PC-9 (cell line): ENCODE results near the gene ITGA5. TPM values are rescaled to one million over a fixed set of nuclear protein-coding genes. Genes with fewer than 3 reads are reported as not detected.

Source experiments
- BruUV-seq: library from RNA; stranded (reverse); fragments of 400-500 nt; replicated peaks from 2 replicates; lab custom pipeline; 2021; lab: Mats Ljungman, UMichigan
- CTCF ChIA-PET: fragments of 300-600 bp; sonication (Branson Sonifier 250); formaldehyde crosslinking; loops from one replicate; lab custom pipeline; 2022; ENCODE audit warnings: antibody characterized with exemption; lab: Charles Lee
- POLR2A ChIA-PET: fragments of 300-600 bp; sonication (Branson Sonifier 250); formaldehyde crosslinking; loops from one replicate; lab custom pipeline; 2022; ENCODE audit warnings: antibody characterized with exemption; ENCODE audit not compliant: unreplicated experiment; lab: Charles Lee
- DNase-seq, 2 experiments: peaks; one replicate each; pipeline versions ENCODE4 v3.0.0 to v3.0.0-alpha.2; 2015 to 2022; ENCODE audit warnings: mixed read lengths in 1 of 2
- H2AFZ ChIP-seq: fragments of 200-600 bp; sonication (generic); 2 replicates; pipeline ENCODE4 v1.8.1; 2017; ENCODE audit warnings: antibody characterized with exemption
- H3F3A ChIP-seq: fragments of 200-600 bp; sonication (generic); 2 replicates; pipeline ENCODE4 v1.8.1; 2017; ENCODE audit warnings: antibody characterized with exemption, mild to moderate bottlenecking, low read depth; ENCODE audit not compliant: insufficient read depth
- H3K27ac ChIP-seq: fragments of 200-600 bp; sonication (generic); 2 replicates; pipeline ENCODE4 v1.6.1; 2016; ENCODE audit warnings: mixed run types
- H3K27me3 ChIP-seq: fragments of 200-600 bp; sonication (generic); 2 replicates; pipeline ENCODE4 v1.6.1; 2016; ENCODE audit warnings: low read depth, mixed run types; ENCODE audit not compliant: insufficient read depth
- H3K36me3 ChIP-seq: fragments of 200-600 bp; sonication (generic); 2 replicates; pipeline ENCODE4 v1.6.1; 2016; ENCODE audit warnings: low read depth, mixed run types
- H3K4me1 ChIP-seq: fragments of 200-600 bp; sonication (generic); replicated peaks from 2 replicates; pipeline ENCODE4 v1.6.1; 2016; ENCODE audit warnings: mixed run types; ENCODE audit not compliant: insufficient read depth
- H3K4me2 ChIP-seq: fragments of 200-600 bp; sonication (generic); 2 replicates; pipeline ENCODE4 v1.6.1; 2017; ENCODE audit warnings: mixed run types
- H3K4me3 ChIP-seq: fragments of 200-600 bp; sonication (generic); 2 replicates; pipeline ENCODE4 v1.6.1; 2016; ENCODE audit warnings: mixed run types
- H3K79me2 ChIP-seq: fragments of 200-600 bp; sonication (generic); 2 replicates; pipeline ENCODE4 v1.6.1; 2017; ENCODE audit warnings: low read depth, mixed run types
- H3K9me2 ChIP-seq: fragments of 200-600 bp; sonication (generic); 2 replicates; pipeline ENCODE4 v1.8.1; 2017; ENCODE audit warnings: mild to moderate bottlenecking; ENCODE audit not compliant: insufficient read depth
- H3K9me3 ChIP-seq: fragments of 200-600 bp; sonication (generic); 2 replicates; pipeline ENCODE4 v1.8.1; 2016; ENCODE audit warnings: low read depth; ENCODE audit not compliant: insufficient read depth
- H4K20me1 ChIP-seq: fragments of 200-600 bp; sonication (generic); 2 replicates; pipeline ENCODE4 v1.8.1; 2017; ENCODE audit not compliant: insufficient read depth
- EZH2 ChIP-seq: fragments of 200-600 bp; sonication (generic); IDR thresholded peaks from 2 replicates; pipeline ENCODE4 v1.8.0; 2017; ENCODE audit warnings: antibody characterized with exemption, low read depth
- intact Hi-C: fragments of 100-400 bp; cut with micrococcal nuclease; formaldehyde crosslinking; loops from one replicate; pipeline ENCODE4 v1.10.0; 2022; ENCODE audit not compliant: unreplicated experiment
- total RNA-seq: library from RNA; stranded (reverse); gene quantifications from 2 replicates; pipeline ENCODE4 v1.2.3, GENCODE V29; 2021
- TF ChIP-seq, protein P1 (sequence below): fragments of 200-600 bp; sonication (generic); conservative IDR thresholded peaks from 2 replicates; pipeline ENCODE4 v1.6.1; 2017; ENCODE audit warnings: mixed run types, antibody characterized with exemption, mild to moderate bottlenecking, moderate library complexity

The ITGA5 gene
- total RNA-seq, 1 experiment from 2014 or later, result 28.4 TPM

- no TSS peak for BruUV-seq
Measured at GRCh38 chr12:54439096-54439495, 20.0 kb upstream of the ITGA5 start.

GRCh38 chr12:54438517-54438916 lies 19.5 kb upstream of the ITGA5 start:
- Histone ChIP-seq H3K27ac (no peak overlapping the region), H4K20me1 (no peaks in the 10 kb centered on the region), H3K9me3 (no peaks in the 10 kb centered on the region), H3K79me2 (no peaks in the 10 kb centered on the region), H3K9me2 (no peaks in the 10 kb centered on the region), H3F3A (0 out of 2 replicates have a peak, but pooled peaks cover 4% of the 10 kb centered on the region), H3K4me2 (no peak overlapping the region), H2AFZ (no peak overlapping the region), H3K36me3 (no peaks in the 10 kb centered on the region), H3K4me3 (no peak overlapping the region), H3K4me1 (0 out of 2 replicates have a peak, but pooled peaks cover 8% of the 10 kb centered on the region), H3K27me3 (no peaks in the 10 kb centered on the region)
- ChIA-PET CTCF (interaction anchor here (0.6 to 5.2 kb wide), 5 partner anchors 28 to 59 kb away, joined by 3 to 62 read pairs (median 4); no protein-coding TSS in a partner anchor), POLR2A (no interaction called here)
- intact Hi-C loops, result loop anchor here (5.0 kb wide), 1 partner anchor 216 kb away; no protein-coding TSS in a partner anchor
- DNase-seq, result no peak
- no TSS peak for BruUV-seq
- TF ChIP-seq, protein P1, sequence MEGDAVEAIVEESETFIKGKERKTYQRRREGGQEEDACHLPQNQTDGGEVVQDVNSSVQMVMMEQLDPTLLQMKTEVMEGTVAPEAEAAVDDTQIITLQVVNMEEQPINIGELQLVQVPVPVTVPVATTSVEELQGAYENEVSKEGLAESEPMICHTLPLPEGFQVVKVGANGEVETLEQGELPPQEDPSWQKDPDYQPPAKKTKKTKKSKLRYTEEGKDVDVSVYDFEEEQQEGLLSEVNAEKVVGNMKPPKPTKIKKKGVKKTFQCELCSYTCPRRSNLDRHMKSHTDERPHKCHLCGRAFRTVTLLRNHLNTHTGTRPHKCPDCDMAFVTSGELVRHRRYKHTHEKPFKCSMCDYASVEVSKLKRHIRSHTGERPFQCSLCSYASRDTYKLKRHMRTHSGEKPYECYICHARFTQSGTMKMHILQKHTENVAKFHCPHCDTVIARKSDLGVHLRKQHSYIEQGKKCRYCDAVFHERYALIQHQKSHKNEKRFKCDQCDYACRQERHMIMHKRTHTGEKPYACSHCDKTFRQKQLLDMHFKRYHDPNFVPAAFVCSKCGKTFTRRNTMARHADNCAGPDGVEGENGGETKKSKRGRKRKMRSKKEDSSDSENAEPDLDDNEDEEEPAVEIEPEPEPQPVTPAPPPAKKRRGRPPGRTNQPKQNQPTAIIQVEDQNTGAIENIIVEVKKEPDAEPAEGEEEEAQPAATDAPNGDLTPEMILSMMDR, result no peak
- no peak for TF ChIP-seq EZH2

More at GRCh38 chr12:54439096-54439495, 20.0 kb upstream of the ITGA5 start:
- H2AFZ ChIP-seq, result no peak overlapping the region
- intact Hi-C loops, result loop anchor here (1.0 to 5.0 kb wide), 3 partner anchors 40 to 217 kb away; no protein-coding TSS in a partner anchor
- no peak overlapping the region for H3K4me2 ChIP-seq
- H3K36me3 ChIP-seq, result no peaks in the 10 kb centered on the region
- no peaks in the 10 kb centered on the region for H3K79me2 ChIP-seq
- ChIA-PET POLR2A (no interaction called here), CTCF (interaction anchor here (0.5 to 5.2 kb wide), 7 partner anchors 27 to 112 kb away, joined by 3 to 62 read pairs (median 6); no protein-coding TSS in a partner anchor)
- 0 out of 2 replicates have a peak, but pooled peaks cover 4% of the 10 kb centered on the region for H3F3A ChIP-seq
- H3K27me3 ChIP-seq, result no peaks in the 10 kb centered on the region
- H3K4me3 ChIP-seq, result no peak overlapping the region
- TF ChIP-seq EZH2, result no peak
- TF ChIP-seq, protein P1, result no peak
- 0 out of 2 replicates have a peak, but pooled peaks cover 8% of the 10 kb centered on the region for H3K4me1 ChIP-seq
- no peaks in the 10 kb centered on the region for H4K20me1 ChIP-seq
- no peak overlapping the region for H3K27ac ChIP-seq
- no peaks in the 10 kb centered on the region for H3K9me2 ChIP-seq
- DNase-seq, result no peak
- no peaks in the 10 kb centered on the region for H3K9me3 ChIP-seq

DNA sequence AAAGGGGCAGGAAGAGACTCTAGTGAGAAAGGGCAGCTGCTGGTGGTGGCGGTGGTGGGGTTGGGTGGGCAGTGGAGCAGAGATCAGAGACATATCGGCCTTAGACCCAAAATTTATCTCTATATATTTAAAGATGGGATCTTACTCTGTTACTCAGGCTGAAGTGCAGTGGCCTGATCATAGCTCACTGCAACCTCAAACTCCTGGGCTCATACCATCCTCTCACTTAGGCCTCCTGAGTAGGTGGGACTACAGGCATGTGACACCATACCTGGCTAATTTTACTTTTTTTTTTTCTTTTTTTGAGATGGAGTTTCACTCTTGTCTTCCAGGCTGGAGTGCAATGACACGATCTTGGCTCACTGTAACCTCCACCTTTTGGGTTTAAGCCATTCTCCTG lies 18.6 kb upstream of the ITGA5 start:
- DNase-seq, result no peak
- Histone ChIP-seq H3K27me3 (no peaks in the 10 kb centered on the region), H3K4me2 (no peak overlapping the region), H3K9me3 (no peaks in the 10 kb centered on the region), H4K20me1 (no peaks in the 10 kb centered on the region), H3K4me3 (no peak overlapping the region), H3K9me2 (no peaks in the 10 kb centered on the region), H3F3A (0 out of 2 replicates have a peak, but pooled peaks cover 4% of the 10 kb centered on the region), H3K4me1 (0 out of 2 replicates have a peak, but pooled peaks cover 8% of the 10 kb centered on the region), H2AFZ (no peak overlapping the region), H3K36me3 (no peaks in the 10 kb centered on the region), H3K79me2 (no peaks in the 10 kb centered on the region), H3K27ac (no peak overlapping the region)
- ChIA-PET POLR2A (no interaction called here), CTCF (interaction anchor here (5.2 kb wide), 1 partner anchor 38 kb away, joined by 62 read pairs; no protein-coding TSS in a partner anchor)
- no peak for TF ChIP-seq EZH2
- TF ChIP-seq, protein P1, result no peak
- intact Hi-C loops, result loop anchor here (5.0 kb wide), 1 partner anchor 215 kb away; no protein-coding TSS in a partner anchor
- no TSS peak for BruUV-seq
